ENCODE measurements around the gene CD86. TPM values are rescaled to one million over a fixed set of nuclear protein-coding genes. Genes with fewer than 3 reads are reported as not detected.

CD86 gene
- total RNA-seq, 4 donors from 2014 or later: 1.4 to 4.6 (median 2.2) TPM; not detected in 1

- in situ Hi-C loops (cut with MboI; ENCODE audit: low pct_ligation_motif_present in 1 of 4, low pct_unique_long_range_greater_than_20kb in 1 of 4, low sequenced_read_pairs in 3 of 4): loop anchor here in 3 of 4 donors (10.0 to 25.0 kb wide), 3 partner anchors 151 to 161 kb away; no protein-coding TSS in a partner anchor
- WGBS, 2 donors (ENCODE audit: low coverage in 1 of 2): 78 to 80% methylated on average over 1 to 2 of the region's 2 CpGs
- no peak for DNase-seq
- intact Hi-C loops (cut with DNase I; ENCODE audit: low total_unique reads): no loop called here
- TF ChIP-seq POLR2AphosphoS5 (IDR thresholded peaks at IDR 0.05) (no peak), POLR2A (IDR thresholded peaks at IDR 0.05) (no peak), CTCF (IDR thresholded peaks at IDR 0.05) (no peak), EP300 (IDR thresholded peaks at IDR 0.05; ENCODE audit: low read depth) (no peak)
- Histone ChIP-seq H3K36me3 (no peaks in the 10 kb centered on the region), H3K9me3 (no peaks in the 10 kb centered on the region), H3K27me3 (no peaks in the 10 kb centered on the region), H3K4me1 (no peaks in the 10 kb centered on the region), H3K4me3 (no peak overlapping the region), H3K27ac (no peak overlapping the region)
Observed at GRCh38 chr3:122103821-122104514, 48.8 kb downstream of the CD86 start.

- Histone ChIP-seq H3K27ac (no peak overlapping the region), H3K9me3 (no peaks in the 10 kb centered on the region), H3K4me3 (no peak overlapping the region), H3K4me1 (no peaks in the 10 kb centered on the region), H3K36me3 (no peaks in the 10 kb centered on the region), H3K27me3 (no peaks in the 10 kb centered on the region)
- TF ChIP-seq EP300 (IDR thresholded peaks at IDR 0.05; ENCODE audit: low read depth) (no peak), POLR2AphosphoS5 (IDR thresholded peaks at IDR 0.05) (no peak), CTCF (IDR thresholded peaks at IDR 0.05) (no peak), POLR2A (IDR thresholded peaks at IDR 0.05) (no peak)
- intact Hi-C loops (cut with DNase I; ENCODE audit: low total_unique reads): no loop called here
- 80 to 81% methylated on average over 8 of the region's 8 CpGs for WGBS, 2 donors (ENCODE audit: low coverage in 1 of 2)
- in situ Hi-C loops (cut with MboI; ENCODE audit: low pct_ligation_motif_present in 1 of 4, low pct_unique_long_range_greater_than_20kb in 1 of 4, low sequenced_read_pairs in 3 of 4): loop anchor here in 3 of 4 donors (10.0 to 25.0 kb wide), 3 partner anchors 150 to 160 kb away; no protein-coding TSS in a partner anchor
- no peak for DNase-seq
Observed at GRCh38 chr3:122104515-122105194, 49.5 kb downstream of the CD86 start.

- in situ Hi-C loops (cut with MboI; ENCODE audit: low pct_ligation_motif_present in 1 of 4, low pct_unique_long_range_greater_than_20kb in 1 of 4, low sequenced_read_pairs in 3 of 4): loop anchor here in 3 of 4 donors (10.0 to 25.0 kb wide), 3 partner anchors 149 to 159 kb away; no protein-coding TSS in a partner anchor
- no peak overlapping the region for H3K27ac ChIP-seq
Observed at GRCh38 chr3:122105626-122106025, 50.5 kb downstream of the CD86 start.

More at GRCh38 chr3:122105626-122106025, 50.5 kb downstream of the CD86 start:
- intact Hi-C loops (cut with DNase I; ENCODE audit: low total_unique reads): no loop called here
- H3K9me3 ChIP-seq: no peaks in the 10 kb centered on the region
- no peaks in the 10 kb centered on the region for H3K27me3 ChIP-seq
- no peak overlapping the region for H3K4me3 ChIP-seq
- no peak for TF ChIP-seq POLR2AphosphoS5 (IDR thresholded peaks at IDR 0.05)
- no peak for TF ChIP-seq CTCF (IDR thresholded peaks at IDR 0.05)
- no peak for TF ChIP-seq POLR2A (IDR thresholded peaks at IDR 0.05)
- TF ChIP-seq EP300 (IDR thresholded peaks at IDR 0.05; ENCODE audit: low read depth): no peak
- 67 to 80% methylated on average over 2 of the region's 2 CpGs for WGBS, 2 donors (ENCODE audit: low coverage in 1 of 2)
- no peak for DNase-seq
- H3K36me3 ChIP-seq: no peaks in the 10 kb centered on the region
- no peaks in the 10 kb centered on the region for H3K4me1 ChIP-seq
